T-cell (primary cell): ENCODE measurements around the gene BPI. TPM values are rescaled to one million over a fixed set of nuclear protein-coding genes. Genes with fewer than 3 reads are reported as not detected.

ENCODE experiments used
- ATAC-seq, 4 experiments: fragments of 200-7000 bp in 3 of 4; fragments of 150-1000 bp in 1 of 4; cut with Tn5 transposase; replicated peaks in 1 of 4; 1 replicate in 3 of 4; 2 replicates in 1 of 4; pipeline ENCODE4 v1.10.0; 2021; ENCODE audit warnings: moderate library complexity in 3 of 4, mild to moderate bottlenecking in 2 of 4, moderate number of reproducible peaks in 1 of 4
- CTCF ChIA-PET, 2 donors: fragments of 300-600 bp; sonication (Branson Sonifier 250); formaldehyde crosslinking; loops; one replicate each; lab custom pipeline; 2022; ENCODE audit warnings: antibody characterized with exemption in 2 of 2; lab: Charles Lee
- POLR2A ChIA-PET, 2 donors: fragments of 300-600 bp; sonication (Branson Sonifier 250); formaldehyde crosslinking; loops; one replicate each; lab custom pipeline; 2022; ENCODE audit warnings: antibody characterized with exemption in 2 of 2; lab: Charles Lee
- DNase-seq, 35 experiments: peaks; one replicate each; pipeline versions ENCODE4 v3.0.0 to v3.0.0-alpha.2; 2013 to 2023
- H3K27ac ChIP-seq: one replicate; pipeline ENCODE4 v1.5.1; 2013; ENCODE audit warnings: low read length
- H3K27me3 ChIP-seq, 2 experiments: replicated peaks in 1 of 2; 1 replicate in 1 of 2; 2 replicates in 1 of 2; pipeline versions ENCODE4 v1.6.1 to v1.7.0; 2013; ENCODE audit warnings: low read length in 1 of 2, mixed read lengths in 1 of 2; ENCODE audit not compliant: control insufficient read depth in 2 of 2, insufficient read depth in 2 of 2; ENCODE audit errors: extremely low read depth in 1 of 2
- H3K36me3 ChIP-seq, 2 donors: 1 replicate in 1 of 2; 2 replicates in 1 of 2; pipeline versions ENCODE4 v1.6.1 to v1.7.0; 2013; ENCODE audit warnings: low read length in 1 of 2; ENCODE audit not compliant: control insufficient read depth in 2 of 2, insufficient read depth in 1 of 2; ENCODE audit errors: extremely low read depth in 1 of 2
- H3K4me1 ChIP-seq, 2 experiments: 1 replicate in 1 of 2; 2 replicates in 1 of 2; pipeline versions ENCODE4 v1.6.1 to v1.7.0; 2013; ENCODE audit warnings: low read length in 2 of 2, mixed read lengths in 1 of 2; ENCODE audit not compliant: insufficient read depth in 2 of 2, control insufficient read depth in 1 of 2; ENCODE audit errors: extremely low read depth in 1 of 2
- H3K4me3 ChIP-seq, 2 donors: 1 replicate in 1 of 2; 2 replicates in 1 of 2; pipeline versions ENCODE4 v1.5.1 to v1.7.0; 2013; ENCODE audit warnings: mild to moderate bottlenecking in 2 of 2, low read length in 1 of 2, moderate library complexity in 1 of 2; ENCODE audit not compliant: control insufficient read depth in 1 of 2; ENCODE audit errors: extremely low read depth in 1 of 2
- H3K9me3 ChIP-seq: 2 replicates; pipeline ENCODE4 v1.7.0; 2013
- H3K27ac Mint-ChIP-seq, 2 donors: one replicate each; pipeline ENCODE4 v1.8.0; 2020 to 2021; ENCODE audit warnings: mild to moderate bottlenecking in 2 of 2, mixed read lengths in 2 of 2
- H3K27me3 Mint-ChIP-seq, 2 donors: one replicate each; pipeline ENCODE4 v1.8.0; 2021 to 2022; ENCODE audit warnings: mixed read lengths in 2 of 2
- H3K36me3 Mint-ChIP-seq: one replicate; pipeline ENCODE4 v1.8.0; 2021; ENCODE audit warnings: mixed read lengths
- H3K4me1 Mint-ChIP-seq, 3 donors: one replicate each; pipeline ENCODE4 v1.8.0; 2020 to 2022; ENCODE audit warnings: mixed read lengths in 3 of 3, mild to moderate bottlenecking in 1 of 3
- H3K4me3 Mint-ChIP-seq, 3 donors: one replicate each; pipeline ENCODE4 v1.8.0; 2020 to 2022; ENCODE audit warnings: mild to moderate bottlenecking in 3 of 3, mixed read lengths in 3 of 3, moderate library complexity in 3 of 3
- H3K9me3 Mint-ChIP-seq, 3 donors: one replicate each; pipeline ENCODE4 v1.8.0; 2020 to 2022; ENCODE audit warnings: mixed read lengths in 3 of 3
- WGBS: methylation state at CpG from one replicate; pipeline ENCODE4 v1.1.5; 2013; ENCODE audit warnings: missing lambda C conversion rate; ENCODE audit not compliant: insufficient coverage; 5-methylcytosine and 5-hydroxymethylcytosine counted together
- total RNA-seq, 35 experiments: library from RNA in 6 of 35; stranded (reverse) in 6 of 35; fragments of 120-200 nt in 1 of 35; gene quantifications; one replicate each; pipeline versions ENCODE4 v1.2.1 to v1.2.4 and lab custom pipeline; 2013 to 2026

Gene BPI
- total RNA-seq, 5 donors from 2014 or later (not counting 1 experiment from before 2014, with no cell fraction given) = not detected

- Histone ChIP-seq H3K4me1 (no peaks in the 10 kb centered on the region), H3K9me3 (no peaks in the 10 kb centered on the region), H3K27me3 (peaks cover 0 to 19% of the 10 kb centered on the region in 2 experiments), H3K36me3 (no peaks in the 10 kb centered on the region), H3K4me3 (no peak overlapping the region), H3K27ac (no peak overlapping the region)
- 71% methylated on average over 2 of the region's 3 CpGs for WGBS
- Mint-ChIP-seq H3K27me3 (peaks cover 27 to 33% of the 10 kb centered on the region in 2 donors), H3K27ac (no peak overlapping the region), H3K4me3 (no peak overlapping the region), H3K36me3 (no peaks in the 10 kb centered on the region), H3K4me1 (no peaks in the 10 kb centered on the region), H3K9me3 (no peaks in the 10 kb centered on the region)
- CTCF ChIA-PET = no interaction called here
- ATAC-seq (no peak), DNase-seq (no peak)
- POLR2A ChIA-PET = no interaction called here
These were observed 13.5 kb downstream of the BPI start for GRCh38 chr20:38317422-38317821.

GRCh38 chr20:38320221-38320620 is 16.3 kb downstream of the BPI start:
- ATAC-seq = no peak
- Histone ChIP-seq H3K9me3 (no peaks in the 10 kb centered on the region), H3K36me3 (no peaks in the 10 kb centered on the region), H3K27me3 (peaks cover 0 to 32% of the 10 kb centered on the region in 2 experiments), H3K27ac (no peak overlapping the region), H3K4me3 (no peak overlapping the region), H3K4me1 (no peaks in the 10 kb centered on the region)
- H3K36me3 Mint-ChIP-seq = no peaks in the 10 kb centered on the region
- DNase-seq = no peak
- no peaks in the 10 kb centered on the region for H3K4me1 Mint-ChIP-seq
- no peaks in the 10 kb centered on the region for H3K9me3 Mint-ChIP-seq
- 51% methylated on average over 4 of the region's 6 CpGs for WGBS
- H3K27me3 Mint-ChIP-seq = peaks cover 27 to 36% of the 10 kb centered on the region in 2 donors
- no peak overlapping the region for H3K27ac Mint-ChIP-seq
- ChIA-PET POLR2A (no interaction called here), CTCF (no interaction called here)
- H3K4me3 Mint-ChIP-seq = no peak overlapping the region

- ATAC-seq (no peak), DNase-seq (no peak)
- no peaks in the 10 kb centered on the region for H3K9me3 ChIP-seq
- no peak overlapping the region for H3K4me3 Mint-ChIP-seq
- no peak overlapping the region for H3K27ac Mint-ChIP-seq
- ChIA-PET CTCF (no interaction called here), POLR2A (no interaction called here)
- H3K27me3 Mint-ChIP-seq = peaks cover 21 to 30% of the 10 kb centered on the region in 2 donors
- no peak overlapping the region for H3K4me3 ChIP-seq
- H3K9me3 Mint-ChIP-seq = no peaks in the 10 kb centered on the region
- H3K4me1 Mint-ChIP-seq = no peaks in the 10 kb centered on the region
- WGBS = 0% methylated on average over 2 of the region's 5 CpGs
- H3K36me3 ChIP-seq = no peaks in the 10 kb centered on the region
- H3K36me3 Mint-ChIP-seq = no peaks in the 10 kb centered on the region
- H3K4me1 ChIP-seq = no peaks in the 10 kb centered on the region
- H3K27ac ChIP-seq = no peak overlapping the region
- H3K27me3 ChIP-seq = peaks cover 0 to 24% of the 10 kb centered on the region in 2 experiments
These were observed 18.1 kb downstream of the BPI start for GRCh38 chr20:38321959-38322598.

GRCh38 chr20:38324159-38324558 is 20.2 kb downstream of the BPI start:
- Mint-ChIP-seq H3K4me3 (no peak overlapping the region), H3K27ac (no peak overlapping the region), H3K4me1 (no peaks in the 10 kb centered on the region)

GRCh38 chr20:38325167-38325566 is 21.2 kb downstream of the BPI start:
- POLR2A ChIA-PET = no interaction called here
- H3K9me3 Mint-ChIP-seq = no peaks in the 10 kb centered on the region
- WGBS = no CpG with 5 or more reads among the region's 3 CpGs
- Histone ChIP-seq H3K27ac (no peak overlapping the region), H3K27me3 (peaks cover 0 to 40% of the 10 kb centered on the region in 2 experiments), H3K36me3 (no peaks in the 10 kb centered on the region), H3K9me3 (no peaks in the 10 kb centered on the region), H3K4me1 (no peaks in the 10 kb centered on the region), H3K4me3 (no peak overlapping the region)
- peaks cover 19 to 27% of the 10 kb centered on the region in 2 donors for H3K27me3 Mint-ChIP-seq
- no peak overlapping the region for H3K4me3 Mint-ChIP-seq
- no peaks in the 10 kb centered on the region for H3K36me3 Mint-ChIP-seq
- ATAC-seq = no peak
- H3K4me1 Mint-ChIP-seq = no peaks in the 10 kb centered on the region
- no peak overlapping the region for H3K27ac Mint-ChIP-seq
- CTCF ChIA-PET = no interaction called here
- no peak for DNase-seq

More at GRCh38 chr20:38324159-38324558, 20.2 kb downstream of the BPI start:
- no peak overlapping the region for H3K27ac ChIP-seq
- Mint-ChIP-seq H3K27me3 (peaks cover 22 to 33% of the 10 kb centered on the region in 2 donors), H3K9me3 (no peaks in the 10 kb centered on the region), H3K36me3 (no peaks in the 10 kb centered on the region)
- ATAC-seq (no peak), DNase-seq (no peak)
- no peaks in the 10 kb centered on the region for H3K9me3 ChIP-seq
- no peaks in the 10 kb centered on the region for H3K36me3 ChIP-seq
- WGBS = 93% methylated on average over 2 of the region's 3 CpGs
- no peaks in the 10 kb centered on the region for H3K4me1 ChIP-seq
- POLR2A ChIA-PET = no interaction called here
- CTCF ChIA-PET = interaction anchor here in 1 of 2 donors (0.6 kb wide), 1 partner anchor 69 kb away, joined by 4 read pairs; no protein-coding TSS in a partner anchor
- H3K4me3 ChIP-seq = no peak overlapping the region
- H3K27me3 ChIP-seq = peaks cover 0 to 42% of the 10 kb centered on the region in 2 experiments

GRCh38 chr20:38325905-38326304 is 21.9 kb downstream of the BPI start:
- Histone ChIP-seq H3K27me3 (peaks cover 0 to 41% of the 10 kb centered on the region in 2 experiments), H3K27ac (no peak overlapping the region), H3K36me3 (no peaks in the 10 kb centered on the region), H3K4me3 (no peak overlapping the region), H3K4me1 (no peaks in the 10 kb centered on the region), H3K9me3 (no peaks in the 10 kb centered on the region)
- no peaks in the 10 kb centered on the region for H3K36me3 Mint-ChIP-seq
- no peak overlapping the region for H3K27ac Mint-ChIP-seq
- ATAC-seq = no peak
- no peaks in the 10 kb centered on the region for H3K4me1 Mint-ChIP-seq
- ChIA-PET POLR2A (no interaction called here), CTCF (no interaction called here)
- H3K27me3 Mint-ChIP-seq = peaks cover 18 to 31% of the 10 kb centered on the region in 2 donors
- WGBS = 90% methylated on average over 3 of the region's 3 CpGs
- no peak overlapping the region for H3K4me3 Mint-ChIP-seq
- peak in 1 of 35 experiments; percentile 11 for DNase-seq
- H3K9me3 Mint-ChIP-seq = no peaks in the 10 kb centered on the region
